ENCODE measurements around the gene CDH5. TPM values are rescaled to one million over a fixed set of nuclear protein-coding genes. Genes with fewer than 3 reads are reported as not detected.

CDH5 gene
- total and polyA plus RNA-seq, 9 donors: 50.9 to 100 (median 88.7) TPM

DNA sequence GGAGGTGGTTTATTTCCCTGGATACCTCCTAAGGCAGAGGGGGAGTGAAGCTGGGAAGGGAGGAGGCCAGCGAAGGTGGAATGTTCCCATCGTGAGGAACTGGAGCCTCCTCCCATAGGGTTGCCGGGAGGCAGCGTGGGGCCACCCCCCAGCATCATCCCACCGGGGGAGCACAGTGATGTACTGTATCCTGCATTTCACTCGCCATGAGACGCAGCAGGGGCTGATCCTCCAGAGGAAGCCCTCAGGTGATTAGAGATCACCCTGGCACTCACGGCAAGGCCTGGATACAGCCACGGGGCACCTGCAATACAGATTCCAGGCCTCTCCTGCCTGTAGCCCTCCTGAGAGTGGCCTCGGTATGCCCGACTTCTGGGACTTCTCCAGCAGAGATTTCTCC is 35.1 kb downstream of the CDH5 start:
- Histone ChIP-seq H3K4me1 (ENCODE audit: control insufficient read depth, insufficient read depth, low read length) (peaks cover 13% of the 10 kb centered on the region), H3K36me3 (ENCODE audit: control insufficient read depth, insufficient read depth, low read length) (no peaks in the 10 kb centered on the region), H3K4me3 (ENCODE audit: low read length) (no peak overlapping the region), H3K27me3 (ENCODE audit: control insufficient read depth, insufficient read depth, low read length) (peaks cover 27% of the 10 kb centered on the region), H3K9me3 (replicated peaks; ENCODE audit: control insufficient read depth, low read depth, low read length) (peaks cover 5% of the 10 kb centered on the region), H3K27ac (ENCODE audit: low read length) (peak overlapping the region; percentile 35)
- 56% methylated on average over 8 of the region's 11 CpGs for WGBS (ENCODE audit: insufficient coverage)
- no peak for DNase-seq

DNA sequence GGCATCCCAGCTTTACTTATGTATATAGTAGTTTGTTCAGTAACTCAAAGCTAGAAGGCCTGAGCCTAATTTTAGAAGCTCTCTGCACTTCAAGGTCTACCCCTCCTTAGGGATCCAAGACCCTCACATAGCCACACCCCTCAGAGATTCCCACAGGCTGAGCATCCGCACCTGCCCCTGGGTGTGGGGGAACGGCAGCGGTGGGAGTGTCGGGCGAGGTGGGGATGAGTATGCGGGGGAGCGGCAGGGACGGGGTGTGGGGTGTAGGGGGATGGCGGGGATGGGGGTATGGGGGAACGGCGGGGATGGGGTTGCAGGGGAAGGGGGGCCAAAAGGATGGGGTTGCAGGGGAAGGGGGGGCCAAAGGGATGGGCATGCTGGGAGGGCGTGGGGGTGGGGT is 35.7 kb downstream of the CDH5 start:
- no CpG with 5 or more reads among the region's 12 CpGs for WGBS (ENCODE audit: insufficient coverage)
- no peak overlapping the region for H3K27ac ChIP-seq (ENCODE audit: low read length)

DNA sequence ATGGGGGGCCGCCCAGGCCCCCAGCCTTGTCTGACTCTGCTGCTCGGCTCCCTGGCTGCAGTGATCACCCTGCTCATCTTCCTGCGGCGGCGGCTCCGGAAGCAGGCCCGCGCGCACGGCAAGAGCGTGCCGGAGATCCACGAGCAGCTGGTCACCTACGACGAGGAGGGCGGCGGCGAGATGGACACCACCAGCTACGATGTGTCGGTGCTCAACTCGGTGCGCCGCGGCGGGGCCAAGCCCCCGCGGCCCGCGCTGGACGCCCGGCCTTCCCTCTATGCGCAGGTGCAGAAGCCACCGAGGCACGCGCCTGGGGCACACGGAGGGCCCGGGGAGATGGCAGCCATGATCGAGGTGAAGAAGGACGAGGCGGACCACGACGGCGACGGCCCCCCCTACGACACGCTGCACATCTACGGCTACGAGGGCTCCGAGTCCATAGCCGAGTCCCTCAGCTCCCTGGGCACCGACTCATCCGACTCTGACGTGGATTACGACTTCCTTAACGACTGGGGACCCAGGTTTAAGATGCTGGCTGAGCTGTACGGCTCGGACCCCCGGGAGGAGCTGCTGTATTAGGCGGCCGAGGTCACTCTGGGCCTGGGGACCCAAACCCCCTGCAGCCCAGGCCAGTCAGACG is 36.2 kb downstream of the CDH5 start:
- no peak for DNase-seq
- 78% methylated on average over 60 of the region's 61 CpGs for WGBS (ENCODE audit: insufficient coverage)
- Histone ChIP-seq H3K36me3 (ENCODE audit: control insufficient read depth, insufficient read depth, low read length) (no peaks in the 10 kb centered on the region), H3K4me1 (ENCODE audit: control insufficient read depth, insufficient read depth, low read length) (peaks cover 18% of the 10 kb centered on the region), H3K27me3 (ENCODE audit: control insufficient read depth, insufficient read depth, low read length) (peaks cover 32% of the 10 kb centered on the region), H3K4me3 (ENCODE audit: low read length) (no peak overlapping the region), H3K9me3 (replicated peaks; ENCODE audit: control insufficient read depth, low read depth, low read length) (peaks cover 5% of the 10 kb centered on the region), H3K27ac (ENCODE audit: low read length) (no peak overlapping the region)

More for the DNA sequence above, 35.7 kb downstream of the CDH5 start:
- peaks cover 32% of the 10 kb centered on the region for H3K27me3 ChIP-seq (ENCODE audit: control insufficient read depth, insufficient read depth, low read length)
- H3K9me3 ChIP-seq (replicated peaks; ENCODE audit: control insufficient read depth, low read depth, low read length): peaks cover 5% of the 10 kb centered on the region
- no peak overlapping the region for H3K4me3 ChIP-seq (ENCODE audit: low read length)
- peaks cover 18% of the 10 kb centered on the region for H3K4me1 ChIP-seq (ENCODE audit: control insufficient read depth, insufficient read depth, low read length)
- DNase-seq: no peak
- no peaks in the 10 kb centered on the region for H3K36me3 ChIP-seq (ENCODE audit: control insufficient read depth, insufficient read depth, low read length)

DNA sequence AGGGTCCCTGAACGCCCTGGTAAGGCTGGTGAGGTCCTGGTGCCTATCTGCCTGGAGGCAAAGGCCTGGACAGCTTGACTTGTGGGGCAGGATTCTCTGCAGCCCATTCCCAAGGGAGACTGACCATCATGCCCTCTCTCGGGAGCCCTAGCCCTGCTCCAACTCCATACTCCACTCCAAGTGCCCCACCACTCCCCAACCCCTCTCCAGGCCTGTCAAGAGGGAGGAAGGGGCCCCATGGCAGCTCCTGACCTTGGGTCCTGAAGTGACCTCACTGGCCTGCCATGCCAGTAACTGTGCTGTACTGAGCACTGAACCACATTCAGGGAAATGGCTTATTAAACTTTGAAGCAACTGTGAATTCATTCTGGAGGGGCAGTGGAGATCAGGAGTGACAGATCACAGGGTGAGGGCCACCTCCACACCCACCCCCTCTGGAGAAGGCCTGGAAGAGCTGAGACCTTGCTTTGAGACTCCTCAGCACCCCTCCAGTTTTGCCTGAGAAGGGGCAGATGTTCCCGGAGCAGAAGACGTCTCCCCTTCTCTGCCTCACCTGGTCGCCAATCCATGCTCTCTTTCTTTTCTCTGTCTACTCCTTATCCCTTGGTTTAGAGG is 37.1 kb downstream of the CDH5 start:
- H3K36me3 ChIP-seq (ENCODE audit: control insufficient read depth, insufficient read depth, low read length): no peaks in the 10 kb centered on the region
- WGBS (ENCODE audit: insufficient coverage): 75% methylated on average over 5 of the region's 5 CpGs

DNA sequence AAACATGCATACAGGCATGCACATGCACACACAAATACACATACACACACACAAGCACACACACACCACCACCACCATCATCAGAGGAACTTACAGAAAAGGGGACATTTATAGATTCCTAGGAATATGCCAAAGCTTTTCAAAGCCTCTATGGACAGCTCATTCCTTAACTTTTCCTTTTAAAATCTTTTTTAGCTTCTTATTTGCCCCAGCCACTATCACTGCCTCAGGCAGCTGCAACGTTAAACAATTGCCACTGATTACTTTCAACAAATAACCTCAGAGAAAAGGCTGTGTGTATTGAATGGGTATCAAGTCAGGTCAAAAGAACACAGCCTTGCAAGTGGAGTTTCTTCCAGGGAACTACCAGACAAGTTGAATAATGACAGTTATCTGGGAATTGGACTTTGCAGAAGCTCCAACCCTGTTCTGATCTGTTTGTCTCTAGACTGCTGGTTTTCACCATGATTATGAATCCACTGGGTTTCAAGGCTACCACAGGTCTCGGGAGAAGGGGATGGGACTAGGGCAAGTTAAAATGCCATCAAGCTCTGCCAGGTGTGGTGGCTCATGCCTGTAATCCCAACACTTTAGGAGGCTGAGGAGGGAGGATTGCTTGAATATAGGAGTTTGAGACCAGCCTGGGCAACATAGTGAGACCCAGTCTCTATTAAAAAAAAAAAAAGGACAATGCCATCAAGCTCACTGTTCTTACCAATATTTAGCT is 38.7 kb downstream of the CDH5 start:
- WGBS (ENCODE audit: insufficient coverage): 86% methylated on average over 1 of the region's 2 CpGs
- Histone ChIP-seq H3K4me3 (ENCODE audit: low read length) (no peak overlapping the region), H3K36me3 (ENCODE audit: control insufficient read depth, insufficient read depth, low read length) (no peaks in the 10 kb centered on the region), H3K27ac (ENCODE audit: low read length) (no peak overlapping the region), H3K4me1 (ENCODE audit: control insufficient read depth, insufficient read depth, low read length) (peaks cover 16% of the 10 kb centered on the region), H3K9me3 (replicated peaks; ENCODE audit: control insufficient read depth, low read depth, low read length) (peaks cover 5% of the 10 kb centered on the region), H3K27me3 (ENCODE audit: control insufficient read depth, insufficient read depth, low read length) (peaks cover 32% of the 10 kb centered on the region)
- no peak for DNase-seq

More for the DNA sequence above, 37.1 kb downstream of the CDH5 start:
- no peak overlapping the region for H3K27ac ChIP-seq (ENCODE audit: low read length)
- peaks cover 21% of the 10 kb centered on the region for H3K4me1 ChIP-seq (ENCODE audit: control insufficient read depth, insufficient read depth, low read length)
- DNase-seq: no peak
- peaks cover 5% of the 10 kb centered on the region for H3K9me3 ChIP-seq (replicated peaks; ENCODE audit: control insufficient read depth, low read depth, low read length)
- H3K27me3 ChIP-seq (ENCODE audit: control insufficient read depth, insufficient read depth, low read length): peaks cover 32% of the 10 kb centered on the region
- H3K4me3 ChIP-seq (ENCODE audit: low read length): no peak overlapping the region

DNA sequence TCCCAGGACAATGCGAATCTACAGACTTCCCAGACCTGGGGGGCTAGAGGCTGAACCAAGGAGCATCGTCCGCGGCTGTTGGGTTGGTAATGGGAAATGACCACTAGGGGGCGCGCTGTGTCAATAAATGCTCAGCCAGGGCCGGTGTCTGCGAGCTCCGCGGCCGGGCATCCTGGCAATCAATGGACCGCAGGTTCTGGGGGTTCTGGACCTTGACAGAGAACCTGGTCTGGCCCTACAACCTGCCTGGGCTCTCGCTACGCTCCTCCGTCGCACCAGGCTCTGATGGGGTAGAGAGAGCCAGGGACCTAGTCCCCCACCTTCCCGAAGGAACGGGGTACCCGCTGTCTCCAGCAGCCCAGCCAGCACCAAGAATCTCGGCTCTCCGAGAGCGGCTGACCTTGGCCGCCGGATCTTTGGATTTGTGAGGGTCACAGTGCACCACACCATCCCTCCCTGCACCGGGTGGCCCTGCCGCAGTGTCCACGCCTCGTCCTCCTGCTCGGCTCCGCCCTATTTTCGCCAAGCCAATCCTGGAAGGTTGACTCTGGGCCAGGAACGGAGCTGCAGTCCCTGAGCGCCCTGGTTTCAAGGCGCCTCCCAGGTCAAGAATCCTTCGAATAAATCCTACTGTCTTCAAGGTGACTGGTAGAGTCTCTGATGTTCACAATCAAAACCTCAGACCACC is 40.2 kb downstream of the CDH5 start:
- peak; percentile 81 for DNase-seq
- H3K27me3 ChIP-seq (ENCODE audit: control insufficient read depth, insufficient read depth, low read length): peaks cover 34% of the 10 kb centered on the region
- under 1% methylated on average over 34 of the region's 35 CpGs for WGBS (ENCODE audit: insufficient coverage)

DNA sequence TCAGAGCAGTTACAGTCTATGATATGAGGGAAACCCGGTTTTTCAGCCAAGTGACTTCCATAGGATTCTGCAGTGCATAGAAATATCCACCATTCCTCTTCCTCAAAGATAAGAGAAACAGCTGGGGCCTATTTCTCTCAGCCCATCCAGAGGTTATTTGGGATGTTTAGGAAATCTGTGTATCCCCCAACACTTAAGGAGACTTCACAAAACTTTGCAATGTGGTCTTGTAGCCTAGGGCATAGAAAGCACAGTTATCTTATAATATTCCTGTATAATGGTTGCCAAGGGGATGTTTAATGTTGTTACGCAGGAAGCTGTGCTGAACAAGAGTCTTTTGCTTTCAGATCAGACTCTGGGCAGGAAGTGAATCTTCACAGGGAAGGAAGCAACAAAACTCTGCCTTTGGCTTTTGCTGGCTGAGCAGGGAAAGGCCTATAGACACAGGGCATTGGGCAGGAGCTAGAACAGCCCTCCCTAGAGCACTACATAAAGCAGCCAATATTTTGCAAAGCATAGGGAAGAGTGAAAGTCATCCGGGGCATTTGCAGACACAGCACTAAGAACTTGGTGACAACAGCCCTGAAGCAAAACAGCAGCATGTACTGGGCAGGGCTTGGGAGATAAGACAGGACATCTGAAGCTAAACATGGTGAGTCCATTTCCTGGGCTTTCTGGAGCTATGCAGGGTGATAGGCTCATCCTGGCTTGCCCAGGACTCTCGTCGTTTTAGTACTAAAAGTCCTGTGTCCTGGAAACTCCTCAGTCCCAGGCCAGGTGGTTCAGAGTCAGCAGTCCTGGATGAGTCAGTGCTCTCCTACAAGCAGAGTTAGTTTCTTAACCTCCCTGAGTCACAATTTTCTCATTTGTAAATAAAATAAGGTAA is 41.9 kb downstream of the CDH5 start:
- DNase-seq: peak; percentile 80
- Histone ChIP-seq H3K4me1 (ENCODE audit: control insufficient read depth, insufficient read depth, low read length) (peaks cover 12% of the 10 kb centered on the region), H3K27me3 (ENCODE audit: control insufficient read depth, insufficient read depth, low read length) (peaks cover 30% of the 10 kb centered on the region), H3K27ac (ENCODE audit: low read length) (peak overlapping the region; percentile 74), H3K36me3 (ENCODE audit: control insufficient read depth, insufficient read depth, low read length) (no peaks in the 10 kb centered on the region), H3K4me3 (ENCODE audit: low read length) (no peak overlapping the region), H3K9me3 (replicated peaks; ENCODE audit: control insufficient read depth, low read depth, low read length) (peaks cover 12% of the 10 kb centered on the region)
- WGBS (ENCODE audit: insufficient coverage): no CpG with 5 or more reads among the region's 5 CpGs

More for the DNA sequence above, 40.2 kb downstream of the CDH5 start:
- Histone ChIP-seq H3K4me3 (ENCODE audit: low read length) (peak overlapping the region; percentile 52), H3K9me3 (replicated peaks; ENCODE audit: control insufficient read depth, low read depth, low read length) (peaks cover 5% of the 10 kb centered on the region), H3K4me1 (ENCODE audit: control insufficient read depth, insufficient read depth, low read length) (peaks cover 12% of the 10 kb centered on the region), H3K27ac (ENCODE audit: low read length) (peak overlapping the region; percentile 13), H3K36me3 (ENCODE audit: control insufficient read depth, insufficient read depth, low read length) (no peaks in the 10 kb centered on the region)

DNA sequence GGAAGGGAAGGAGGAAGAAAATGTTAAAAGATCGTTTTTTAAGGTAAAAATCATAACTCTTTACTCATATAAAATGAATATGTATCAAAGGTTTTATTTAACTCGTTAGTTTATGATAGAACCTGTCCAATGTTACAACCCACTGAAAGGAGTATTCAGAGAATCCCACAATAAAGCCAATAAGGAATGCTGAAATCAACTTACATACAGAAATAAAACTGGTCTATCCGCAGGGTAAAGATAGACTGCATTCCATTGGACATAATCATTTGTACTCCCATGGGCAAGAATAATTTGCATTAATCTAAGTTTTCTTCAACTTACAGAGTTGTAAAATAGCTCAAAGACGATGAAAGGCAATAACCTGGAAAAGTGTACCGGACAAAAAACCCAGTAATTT is 42.7 kb downstream of the CDH5 start:
- Histone ChIP-seq H3K27ac (ENCODE audit: low read length) (peak overlapping the region; percentile 74), H3K4me1 (ENCODE audit: control insufficient read depth, insufficient read depth, low read length) (peaks cover 12% of the 10 kb centered on the region), H3K27me3 (ENCODE audit: control insufficient read depth, insufficient read depth, low read length) (peaks cover 22% of the 10 kb centered on the region), H3K4me3 (ENCODE audit: low read length) (no peak overlapping the region), H3K9me3 (replicated peaks; ENCODE audit: control insufficient read depth, low read depth, low read length) (peaks cover 12% of the 10 kb centered on the region), H3K36me3 (ENCODE audit: control insufficient read depth, insufficient read depth, low read length) (no peaks in the 10 kb centered on the region)
- no peak for DNase-seq
- WGBS (ENCODE audit: insufficient coverage): no CpG with 5 or more reads among the region's 5 CpGs

DNA sequence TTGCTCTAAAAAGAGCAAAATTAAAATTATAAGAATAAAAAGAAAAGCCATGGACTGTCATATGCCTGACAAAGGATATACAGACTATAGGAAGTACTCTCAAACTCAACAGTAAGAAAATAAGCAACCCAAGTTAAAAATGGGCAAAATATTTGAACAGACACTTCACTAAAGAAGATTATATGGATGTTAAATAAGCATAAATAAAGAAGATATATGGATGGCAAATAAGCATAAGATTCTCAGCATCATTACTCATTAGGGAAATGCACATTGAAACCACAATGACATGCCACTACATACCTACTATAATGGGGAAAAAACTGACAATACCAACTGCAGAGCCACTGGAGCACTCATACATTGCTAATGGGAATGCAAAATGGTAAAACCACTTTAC is 45.7 kb downstream of the CDH5 start:
- Histone ChIP-seq H3K36me3 (ENCODE audit: control insufficient read depth, insufficient read depth, low read length) (no peaks in the 10 kb centered on the region), H3K27me3 (ENCODE audit: control insufficient read depth, insufficient read depth, low read length) (peaks cover 3% of the 10 kb centered on the region), H3K27ac (ENCODE audit: low read length) (no peak overlapping the region), H3K4me3 (ENCODE audit: low read length) (no peak overlapping the region), H3K4me1 (ENCODE audit: control insufficient read depth, insufficient read depth, low read length) (peaks cover 2% of the 10 kb centered on the region), H3K9me3 (replicated peaks; ENCODE audit: control insufficient read depth, low read depth, low read length) (peaks cover 8% of the 10 kb centered on the region)
- no peak for DNase-seq
